ENCODE measurements around the gene SPNS3.

SPNS3 gene

DNA sequence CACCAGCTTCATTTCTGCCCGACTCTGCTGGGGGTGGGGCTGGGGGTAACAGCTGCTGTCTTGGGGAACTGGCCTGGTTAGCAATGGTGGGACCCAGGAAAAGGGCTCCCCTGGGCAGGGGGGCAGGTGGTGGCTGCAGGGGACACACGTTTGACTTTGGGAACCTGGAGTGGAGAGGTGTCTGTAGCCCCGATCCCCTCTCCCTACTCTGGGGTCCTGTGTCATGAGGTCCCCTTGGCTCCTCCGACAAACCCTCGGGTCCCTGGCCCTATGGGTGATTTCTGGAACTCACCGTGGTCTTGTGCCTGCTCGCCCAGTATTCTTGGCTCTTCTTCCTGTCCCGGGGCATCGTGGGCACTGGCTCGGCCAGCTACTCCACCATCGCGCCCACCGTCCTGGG is 12.0 kb downstream of the SPNS3 start:
- Histone ChIP-seq H3K9me3 (ENCODE audit: control insufficient read depth, insufficient read depth, low read length) (no peaks in the 10 kb centered on the region), H3K27me3 (ENCODE audit: control insufficient read depth, low read length) (no peaks in the 10 kb centered on the region), H3K36me3 (ENCODE audit: control insufficient read depth, low read length) (no peaks in the 10 kb centered on the region), H3K9me2 (replicated peaks; ENCODE audit: control insufficient read depth, low read length) (no peaks in the 10 kb centered on the region), H3F3A (ENCODE audit: control insufficient read depth, insufficient read depth) (peaks cover 5% of the 10 kb centered on the region), H3K27ac (ENCODE audit: low read depth, low read length) (no peak overlapping the region), H3K79me2 (ENCODE audit: control insufficient read depth, low read length) (no peaks in the 10 kb centered on the region), H3K4me2 (ENCODE audit: low read length) (no peak overlapping the region), H3K4me1 (ENCODE audit: control insufficient read depth, low read length) (no peaks in the 10 kb centered on the region), H4K20me1 (ENCODE audit: control insufficient read depth, insufficient read depth, low read depth, low read length) (no peaks in the 10 kb centered on the region; the same call in 1 of the 2 replicates), H3K4me3 (ENCODE audit: low read length) (no peak overlapping the region)
- TF ChIP-seq CTCF (IDR thresholded peaks at IDR 0.05; ENCODE audit: low read depth, low read length, poor library complexity, severe bottlenecking), result no peak
- no peak for TF ChIP-seq EZH2phosphoT487 (IDR thresholded peaks at IDR 0.05; ENCODE audit: borderline replicate concordance, low read length)

DNA sequence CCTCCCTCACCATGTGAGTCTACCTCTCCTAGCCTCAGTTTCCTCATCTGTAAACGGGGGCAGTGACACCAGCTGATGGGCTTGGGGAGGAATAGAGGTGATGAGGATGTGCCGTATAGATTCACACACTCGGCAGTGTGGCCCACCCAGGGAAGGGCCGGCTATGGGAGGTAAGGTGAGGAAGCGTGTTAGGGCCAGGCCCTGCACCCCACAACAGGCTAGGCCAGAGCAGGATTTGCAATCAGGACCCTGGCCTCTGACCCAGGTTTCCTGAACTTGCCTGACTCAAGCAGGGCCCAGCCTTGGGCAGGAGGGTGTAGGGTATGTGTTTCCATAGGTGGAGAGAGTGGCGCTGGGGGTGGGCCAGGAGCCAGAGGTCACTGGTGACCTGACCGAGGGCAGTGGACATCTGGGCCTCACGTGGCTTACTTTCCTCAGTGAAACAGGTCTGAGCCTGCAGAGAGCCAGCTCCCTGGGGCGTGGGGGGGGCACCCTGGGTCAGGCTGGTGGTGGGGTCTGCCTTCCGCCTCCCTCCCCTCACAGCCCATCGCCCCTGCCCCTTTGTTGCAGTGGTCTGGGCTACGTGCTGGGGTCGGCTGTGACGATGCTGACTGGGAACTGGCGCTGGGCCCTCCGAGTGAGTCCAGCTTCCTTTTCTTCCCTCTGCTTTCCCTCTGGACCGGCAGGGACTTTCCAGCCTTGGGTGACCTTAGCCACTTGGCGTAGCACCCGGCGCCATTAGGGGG is 12.8 kb downstream of the SPNS3 start:
- H3K4me1 ChIP-seq (ENCODE audit: control insufficient read depth, low read length), result no peaks in the 10 kb centered on the region
- TF ChIP-seq EZH2phosphoT487 (IDR thresholded peaks at IDR 0.05; ENCODE audit: borderline replicate concordance, low read length) (no peak), CTCF (IDR thresholded peaks at IDR 0.05; ENCODE audit: low read depth, low read length, poor library complexity, severe bottlenecking) (no peak)
- H3K4me2 ChIP-seq (ENCODE audit: low read length), result no peak overlapping the region

DNA sequence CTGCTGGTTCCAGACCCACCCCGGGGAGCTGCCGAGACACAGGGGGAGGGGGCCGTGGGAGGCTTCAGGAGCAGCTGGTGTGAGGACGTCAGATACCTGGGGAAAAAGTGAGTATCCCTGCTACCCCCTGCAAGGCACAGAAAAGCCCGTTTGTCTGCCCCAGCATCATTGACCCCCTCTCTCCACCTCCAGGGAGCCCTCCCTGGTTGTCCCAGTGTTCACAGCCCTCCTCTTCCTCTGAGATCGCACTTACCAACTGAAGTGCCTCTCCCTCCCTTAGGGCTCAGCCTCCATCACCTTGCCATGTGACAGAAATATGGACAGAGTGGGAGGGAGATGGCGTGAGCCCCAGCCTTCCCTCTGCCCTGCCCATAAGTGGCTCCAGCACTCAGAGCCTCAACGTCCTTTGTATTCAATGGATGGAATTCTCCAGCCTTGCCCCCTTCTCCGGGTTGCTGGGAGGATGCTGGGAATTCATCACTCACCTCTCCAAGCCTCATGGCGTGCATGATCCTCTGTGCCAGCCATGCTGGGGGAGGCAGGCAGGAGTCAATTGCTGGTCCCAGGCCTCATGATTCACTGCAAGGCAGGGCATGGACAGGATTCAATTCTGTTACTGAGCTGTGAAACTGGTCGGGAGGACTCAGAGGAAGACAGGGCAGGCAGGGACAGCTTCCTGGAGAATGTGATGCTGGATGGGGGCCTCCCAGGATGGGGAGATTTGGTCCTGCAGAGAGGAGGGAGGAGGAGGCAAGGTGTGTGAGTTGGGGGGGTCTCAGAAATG is 14.6 kb downstream of the SPNS3 start:
- Histone ChIP-seq H3K36me3 (ENCODE audit: control insufficient read depth, low read length) (no peaks in the 10 kb centered on the region), H3K27me3 (ENCODE audit: control insufficient read depth, low read length) (no peaks in the 10 kb centered on the region), H3K4me3 (ENCODE audit: low read length) (no peak overlapping the region), H3K4me2 (ENCODE audit: low read length) (no peak overlapping the region), H3K79me2 (ENCODE audit: control insufficient read depth, low read length) (no peaks in the 10 kb centered on the region), H3F3A (ENCODE audit: control insufficient read depth, insufficient read depth) (peaks cover 1% of the 10 kb centered on the region; the same call in 1 of the 2 replicates), H3K27ac (ENCODE audit: low read depth, low read length) (no peak overlapping the region), H3K9me2 (replicated peaks; ENCODE audit: control insufficient read depth, low read length) (no peaks in the 10 kb centered on the region), H3K4me1 (ENCODE audit: control insufficient read depth, low read length) (no peaks in the 10 kb centered on the region), H4K20me1 (ENCODE audit: control insufficient read depth, insufficient read depth, low read depth, low read length) (no peaks in the 10 kb centered on the region; the same call in 1 of the 2 replicates), H3K9me3 (ENCODE audit: control insufficient read depth, insufficient read depth, low read length) (no peaks in the 10 kb centered on the region)
- TF ChIP-seq CTCF (IDR thresholded peaks at IDR 0.05; ENCODE audit: low read depth, low read length, poor library complexity, severe bottlenecking) (no peak), EZH2phosphoT487 (IDR thresholded peaks at IDR 0.05; ENCODE audit: borderline replicate concordance, low read length) (no peak)

More for the DNA sequence above, 12.8 kb downstream of the SPNS3 start:
- H3K27me3 ChIP-seq (ENCODE audit: control insufficient read depth, low read length), result no peaks in the 10 kb centered on the region
- H3K27ac ChIP-seq (ENCODE audit: low read depth, low read length), result no peak overlapping the region
- H3K36me3 ChIP-seq (ENCODE audit: control insufficient read depth, low read length), result no peaks in the 10 kb centered on the region
- no peak overlapping the region for H3K4me3 ChIP-seq (ENCODE audit: low read length)
- no peaks in the 10 kb centered on the region for H3K9me3 ChIP-seq (ENCODE audit: control insufficient read depth, insufficient read depth, low read length)
- no peaks in the 10 kb centered on the region for H3K9me2 ChIP-seq (replicated peaks; ENCODE audit: control insufficient read depth, low read length)
- H3F3A ChIP-seq (ENCODE audit: control insufficient read depth, insufficient read depth), result peaks cover 3% of the 10 kb centered on the region; the same call in 1 of the 2 replicates
- H4K20me1 ChIP-seq (ENCODE audit: control insufficient read depth, insufficient read depth, low read depth, low read length), result no peaks in the 10 kb centered on the region; the same call in 1 of the 2 replicates
- no peaks in the 10 kb centered on the region for H3K79me2 ChIP-seq (ENCODE audit: control insufficient read depth, low read length)

All from DOHH2 (cell line).